Retinal pigment epithelial cell (primary cell): ENCODE measurements around the gene CST8.

Experiments used
- DNase-seq: peaks from one replicate; pipeline ENCODE4 v3.0.0-alpha.2; 2010; ENCODE audit warnings: low read depth
- H3K4me3 ChIP-seq: 2 replicates; pipeline ENCODE4 v1.5.1; 2011; ENCODE audit warnings: mild to moderate bottlenecking, low read length, control low read depth, moderate library complexity
- CTCF ChIP-seq: conservative IDR thresholded peaks from 2 replicates; pipeline ENCODE4 v1.5.1; 2011; ENCODE audit warnings: low read depth, low read length, control low read depth, inconsistent platforms

CST8 gene

DNA sequence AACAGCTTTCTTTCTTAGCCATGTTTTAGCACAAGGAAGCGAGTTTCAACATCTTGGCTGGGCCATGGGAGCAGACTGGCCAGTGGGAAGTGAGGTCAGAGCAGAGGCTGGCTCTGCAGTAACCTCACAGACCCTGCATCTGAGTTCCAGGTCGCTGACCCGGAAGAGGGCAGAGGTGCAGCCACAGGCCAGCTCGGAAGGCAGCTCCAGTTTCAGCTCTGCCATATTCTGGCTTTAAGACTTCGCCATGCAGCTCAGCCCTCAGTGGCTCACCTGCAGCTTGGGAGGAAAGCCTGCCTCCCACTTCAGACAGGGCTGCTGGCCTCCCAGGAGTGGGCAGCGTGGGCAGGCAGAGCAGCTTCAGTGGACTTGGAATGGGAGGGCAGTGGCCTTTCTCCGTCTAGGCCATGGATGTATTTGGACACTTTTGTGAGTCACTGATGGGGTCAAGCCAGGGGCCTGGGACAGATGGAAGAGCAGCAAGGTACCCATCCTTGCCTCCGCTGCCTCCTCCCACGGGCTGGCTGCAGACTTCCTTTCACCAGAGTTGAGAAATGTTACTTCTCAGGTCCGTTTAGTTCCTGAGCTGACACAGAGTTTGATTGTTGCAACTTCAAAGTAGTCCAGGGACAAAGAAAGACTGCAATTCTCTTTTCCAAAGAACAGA, 18.5 kb downstream of the CST8 start:
- no peak overlapping the region for H3K4me3 ChIP-seq
- no peak for DNase-seq
- no peak for TF ChIP-seq CTCF

- no peak for DNase-seq
- H3K4me3 ChIP-seq: no peak overlapping the region
- no peak for TF ChIP-seq CTCF
Observed at GRCh38 chr20:23510000-23510590, 19.2 kb downstream of the CST8 start.

DNA sequence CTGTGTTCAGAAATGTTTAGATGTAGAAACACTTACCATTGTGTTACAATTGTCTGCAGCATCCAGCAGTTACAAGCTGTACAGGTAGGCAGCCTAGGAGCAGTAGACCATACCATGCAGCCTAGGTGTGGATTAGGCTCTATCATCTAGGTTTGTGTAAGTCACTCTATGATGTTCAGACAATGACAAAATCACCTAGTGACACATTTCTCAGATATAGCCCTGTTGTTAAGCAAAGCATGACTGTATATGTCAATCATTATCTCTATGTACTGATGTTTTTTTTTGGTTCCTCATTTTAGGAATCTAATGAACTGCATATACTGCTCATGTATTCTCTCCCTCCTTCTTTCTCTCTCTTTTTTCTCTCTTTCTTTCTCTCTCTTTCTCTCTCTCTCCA, 22.2 kb downstream of the CST8 start:
- no peak for TF ChIP-seq CTCF
- no peak overlapping the region for H3K4me3 ChIP-seq
- DNase-seq: no peak

DNA sequence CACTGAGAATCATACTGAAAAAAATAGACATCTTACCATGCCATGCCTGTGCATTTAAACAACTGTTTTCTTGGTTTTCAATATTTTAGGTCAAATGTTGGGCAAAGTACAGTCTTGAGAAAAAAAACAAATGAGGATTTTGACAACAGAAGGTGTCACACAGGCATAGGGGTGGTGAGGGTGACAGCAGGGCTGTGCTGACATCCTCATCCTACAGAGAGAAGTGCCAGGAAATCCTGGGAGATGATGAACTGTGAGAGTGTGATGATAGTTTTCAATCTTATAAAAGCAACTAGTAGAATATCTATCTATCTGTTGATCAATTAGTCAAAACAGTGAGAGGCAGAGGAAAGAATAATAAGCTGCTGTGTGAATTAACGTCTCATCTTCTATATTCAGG, 23.9 kb downstream of the CST8 start:
- H3K4me3 ChIP-seq: no peak overlapping the region
- TF ChIP-seq CTCF: no peak
- DNase-seq: no peak

DNA sequence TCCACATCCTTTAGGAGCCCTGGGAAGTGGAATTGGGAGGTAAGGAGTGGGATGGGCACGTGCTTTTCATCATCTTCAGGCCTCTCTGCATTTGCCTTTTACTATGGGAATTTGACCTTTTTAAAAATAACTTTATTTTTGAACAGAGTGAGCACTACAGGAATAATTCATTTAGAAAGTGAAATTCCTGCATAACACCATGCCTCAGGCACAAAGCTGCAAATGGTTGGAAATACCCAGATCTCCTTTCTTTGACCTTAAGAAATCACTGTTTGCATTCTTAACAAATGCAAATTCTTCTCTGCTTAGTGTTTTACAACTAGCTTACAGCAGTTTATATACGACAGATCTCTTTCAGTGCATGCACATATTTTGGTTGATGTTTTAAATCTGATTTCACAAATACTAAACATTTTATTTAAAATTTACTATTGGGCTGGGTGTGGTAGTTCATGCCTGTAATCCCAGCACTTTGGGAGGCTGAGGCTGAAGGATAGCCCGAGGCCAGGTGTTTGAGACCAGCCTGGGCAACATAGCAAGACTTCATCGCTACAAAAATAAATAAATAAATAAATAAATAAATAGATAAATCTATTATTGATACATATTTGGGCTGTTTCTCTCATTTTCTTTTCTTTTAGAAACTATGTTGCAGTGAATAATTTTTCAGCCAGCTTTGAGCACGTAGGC, 24.5 kb downstream of the CST8 start:
- DNase-seq: no peak
- no peak for TF ChIP-seq CTCF
- H3K4me3 ChIP-seq: no peak overlapping the region

DNA sequence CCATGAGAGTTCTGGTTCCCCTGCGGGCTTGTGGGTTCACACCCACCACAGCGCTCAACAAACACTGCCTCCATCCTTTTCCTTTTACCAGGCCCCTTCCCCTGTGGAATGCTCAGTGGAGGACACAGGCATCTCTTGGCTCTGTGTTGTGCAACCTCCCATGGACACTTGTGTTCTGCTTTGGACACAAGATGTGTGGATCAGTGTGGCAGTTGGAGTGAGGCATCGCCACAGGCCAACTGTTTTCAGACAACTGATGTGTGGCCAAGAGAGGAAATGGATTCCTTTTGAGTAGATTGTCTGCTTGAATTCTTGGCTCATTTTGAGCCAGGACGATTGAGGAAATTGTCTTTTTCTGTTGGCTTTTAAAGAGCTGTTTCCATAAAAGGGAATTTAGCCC, 26.8 kb downstream of the CST8 start:
- H3K4me3 ChIP-seq: no peak overlapping the region
- TF ChIP-seq CTCF: no peak
- no peak for DNase-seq

GRCh38 chr20:23519556-23519955, 28.6 kb downstream of the CST8 start:
- no peak overlapping the region for H3K4me3 ChIP-seq
- DNase-seq: no peak
- TF ChIP-seq CTCF: no peak
